GM21381 (cell line): ENCODE measurements around the gene FHIT.

ENCODE experiments used
- ATAC-seq: cut with Tn5 transposase; IDR thresholded peaks from one replicate; pipeline ENCODE4 v1.9.1; 2021; ENCODE audit warnings: mild to moderate bottlenecking, moderate library complexity; ENCODE audit not compliant: unreplicated experiment

Gene FHIT

DNA sequence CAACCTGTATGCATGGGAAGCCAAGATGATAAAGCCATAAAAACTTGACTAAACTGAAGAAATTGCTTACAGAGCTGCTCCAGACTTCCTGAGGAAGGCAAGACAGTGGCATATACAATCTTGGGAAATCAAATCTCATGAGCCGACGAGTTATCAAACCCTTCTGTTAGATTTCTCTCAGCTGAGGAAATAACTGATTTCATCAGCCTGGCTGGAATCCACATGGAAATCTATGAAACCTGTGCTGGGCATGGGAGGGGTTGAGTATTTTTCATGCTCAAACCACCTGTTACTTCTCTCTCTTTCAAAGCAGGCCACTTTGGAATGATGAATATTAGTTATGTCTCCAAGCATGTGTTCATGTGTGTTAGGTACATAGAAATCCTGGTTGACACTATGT, 727.7 kb downstream of the FHIT start:
- ATAC-seq: no peak

DNA sequence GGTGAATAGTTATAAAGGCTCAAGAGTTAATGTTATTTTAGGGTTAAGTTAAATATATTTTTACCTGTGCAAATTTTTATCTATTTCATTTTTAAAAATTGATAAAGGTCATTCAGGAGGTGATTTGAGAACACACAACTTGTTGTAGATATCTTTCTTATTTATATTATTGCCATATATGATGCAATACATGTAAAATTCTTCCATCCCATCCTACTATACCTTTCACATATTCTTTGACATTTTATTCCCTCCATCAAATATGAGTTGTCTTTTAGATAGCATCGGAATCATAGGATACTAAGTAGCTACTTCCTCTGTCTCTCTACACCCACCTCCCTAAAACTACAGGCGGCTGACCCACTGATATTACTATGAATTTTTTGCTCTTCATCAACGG, 734.1 kb downstream of the FHIT start:
- ATAC-seq: no peak

DNA sequence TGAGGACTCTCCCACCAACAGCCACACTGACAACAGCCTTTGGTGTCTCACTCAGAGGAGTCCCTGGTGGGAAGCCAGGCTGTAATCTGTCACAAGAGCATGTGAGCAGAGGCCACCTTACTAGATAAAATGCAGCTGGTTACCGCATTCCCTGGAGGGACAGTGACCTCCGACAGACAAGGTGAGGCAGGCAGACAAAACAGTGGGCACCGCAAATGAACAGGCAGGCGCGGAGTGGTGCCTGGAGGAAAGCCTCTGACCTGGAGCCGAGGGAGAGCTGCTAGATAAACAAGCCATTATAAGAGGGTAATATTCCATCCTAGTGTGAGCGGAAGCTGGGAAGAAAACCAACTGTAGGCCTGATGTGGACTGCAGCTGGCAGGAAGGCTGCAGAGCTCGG, 736.4 kb downstream of the FHIT start:
- no peak for ATAC-seq

DNA sequence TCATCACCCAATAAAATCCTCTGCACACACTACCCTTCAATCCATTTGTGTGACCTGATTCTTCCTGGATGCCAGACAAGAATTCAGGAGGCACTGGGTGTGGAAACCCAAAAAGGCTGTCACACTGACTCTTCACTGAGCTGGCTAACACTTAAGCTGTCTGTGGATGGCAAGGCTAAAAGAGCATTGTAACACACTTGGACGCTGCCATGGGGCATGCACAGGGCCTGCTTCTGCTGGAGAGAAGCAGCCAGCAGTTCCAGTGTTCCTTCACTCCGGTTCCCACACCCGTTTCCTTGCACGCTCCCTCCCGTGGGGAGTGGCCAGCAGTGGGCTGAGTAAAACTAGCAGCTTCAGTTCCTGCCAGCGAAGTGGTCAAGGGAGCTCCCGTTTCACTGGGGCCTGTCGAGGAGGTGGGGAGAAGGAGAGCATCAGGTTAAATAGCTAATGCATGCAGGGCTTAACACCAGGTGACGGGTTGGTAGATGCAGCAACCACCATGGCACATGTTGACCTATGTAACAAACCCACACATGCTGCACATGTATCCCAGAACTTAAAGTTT, 737.1 kb downstream of the FHIT start:
- no peak for ATAC-seq

DNA sequence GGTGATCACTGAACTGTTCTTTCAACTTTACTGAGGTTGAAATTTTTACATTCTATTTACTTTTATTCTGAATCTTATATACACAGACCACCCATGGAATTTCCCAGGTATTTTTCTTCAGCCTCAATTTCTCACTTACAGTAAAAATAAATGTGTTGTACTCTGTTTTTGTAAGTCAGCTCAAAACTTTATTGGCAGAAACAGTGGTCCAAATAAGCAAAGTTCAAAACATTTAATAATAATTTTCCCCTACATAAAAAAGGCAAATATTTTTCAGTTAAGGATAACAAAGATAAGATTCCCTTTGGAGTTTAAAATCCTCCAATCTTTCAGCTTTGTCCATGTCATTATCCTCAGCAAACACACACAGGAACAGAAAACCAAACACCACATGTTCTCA, 738.0 kb downstream of the FHIT start:
- ATAC-seq: no peak

DNA sequence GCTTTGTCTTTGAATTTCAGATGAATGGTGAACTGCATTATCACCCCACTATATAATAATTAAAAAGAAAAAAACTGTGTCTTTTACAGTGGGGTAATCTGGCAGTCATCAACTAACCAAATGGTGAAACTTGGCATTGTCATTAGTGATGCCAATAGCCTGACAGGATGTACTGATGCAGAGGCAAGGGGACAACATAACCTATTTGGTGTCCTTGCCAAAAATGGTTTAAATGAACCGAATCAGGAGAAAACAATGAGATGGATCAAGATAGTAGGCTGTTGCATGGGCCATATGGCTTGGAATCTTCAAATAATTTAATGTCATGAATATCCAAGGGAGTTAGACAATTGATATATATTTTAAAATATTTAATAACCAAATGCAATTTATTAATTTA, 738.7 kb downstream of the FHIT start:
- ATAC-seq: no peak

DNA sequence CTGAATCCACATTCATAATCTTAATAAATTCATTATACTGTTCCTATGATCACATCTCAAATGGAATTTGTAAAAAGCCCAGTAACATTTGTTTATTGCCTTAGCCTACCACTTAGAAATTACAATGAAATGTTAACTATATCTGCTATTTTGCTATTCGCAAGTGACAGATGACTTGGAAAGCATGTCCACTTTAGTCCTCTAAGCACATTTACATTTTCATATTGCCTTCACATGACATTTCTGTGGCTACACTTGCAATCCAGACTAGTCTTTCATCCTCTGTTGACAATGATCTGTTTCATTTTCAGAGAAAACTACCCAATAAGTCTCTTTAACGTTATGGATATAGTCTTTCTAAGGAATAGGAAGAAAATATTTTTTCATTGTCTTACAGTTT, 741.8 kb downstream of the FHIT start:
- no peak for ATAC-seq

DNA sequence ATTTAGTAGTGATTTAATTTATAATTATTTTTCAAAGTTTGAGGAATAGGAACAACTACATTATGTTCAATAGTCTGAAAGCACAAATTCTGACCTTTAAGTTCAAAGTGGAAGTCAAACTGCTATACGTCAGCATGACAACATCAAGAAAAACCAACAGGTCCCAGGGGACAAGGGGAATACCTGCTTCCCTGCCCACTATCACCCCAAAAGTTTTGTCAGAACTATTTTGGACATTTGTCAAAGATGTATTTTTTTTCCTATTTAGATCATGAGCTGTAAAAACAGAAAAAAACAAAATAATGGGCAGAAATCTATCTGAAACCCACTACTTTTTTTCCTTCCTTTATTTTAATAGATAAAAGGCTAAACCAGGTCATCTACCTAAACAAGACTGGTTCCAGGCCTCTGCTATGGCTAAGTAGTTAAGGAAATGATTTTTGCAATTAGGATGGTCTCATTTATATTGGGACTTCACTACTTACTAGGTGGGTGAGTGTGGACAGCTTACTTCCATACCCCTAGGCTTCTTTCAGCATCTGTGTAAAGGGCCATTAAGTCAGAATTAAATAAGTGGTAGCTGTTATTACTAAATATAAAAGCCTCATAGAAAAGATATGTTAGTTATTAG, 746.3 kb downstream of the FHIT start:
- no peak for ATAC-seq

DNA sequence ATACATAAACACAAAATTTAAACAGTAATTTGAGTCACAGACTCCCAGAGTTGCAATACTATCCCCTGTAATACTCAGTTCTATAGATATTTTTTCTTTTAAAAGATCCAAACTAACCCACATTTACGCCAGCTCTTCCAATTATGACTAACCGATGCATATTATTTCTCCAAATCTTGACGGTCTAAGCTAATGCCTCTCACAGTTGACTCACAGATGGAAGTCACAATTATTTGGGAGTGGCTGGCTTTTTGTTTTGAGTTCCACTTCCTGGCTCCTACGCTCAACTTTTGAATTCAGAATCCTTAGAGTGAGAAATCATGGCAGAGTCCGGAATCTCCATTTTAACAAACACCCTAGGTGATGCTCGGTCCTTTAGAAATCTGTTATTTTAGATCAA, 749.9 kb downstream of the FHIT start:
- no peak for ATAC-seq

DNA sequence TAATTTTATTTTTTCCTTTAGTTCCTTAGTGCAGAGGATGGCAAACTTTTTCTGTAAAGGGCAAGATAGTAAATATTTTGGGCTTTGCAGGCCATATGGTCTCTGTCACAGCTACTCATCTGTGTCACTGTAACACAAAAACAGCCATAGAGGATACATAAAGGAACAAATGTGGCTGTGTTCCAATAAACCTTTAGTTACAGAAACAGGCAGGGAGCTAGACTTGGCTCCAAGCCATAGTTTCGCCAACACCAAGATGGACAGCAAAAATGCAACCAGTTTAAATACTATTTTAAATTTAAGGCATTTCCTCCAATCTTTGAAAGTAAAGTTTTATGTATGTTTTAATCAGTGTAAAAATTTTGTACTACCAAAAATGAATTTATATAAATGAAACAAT, 753.4 kb downstream of the FHIT start:
- no peak for ATAC-seq

DNA sequence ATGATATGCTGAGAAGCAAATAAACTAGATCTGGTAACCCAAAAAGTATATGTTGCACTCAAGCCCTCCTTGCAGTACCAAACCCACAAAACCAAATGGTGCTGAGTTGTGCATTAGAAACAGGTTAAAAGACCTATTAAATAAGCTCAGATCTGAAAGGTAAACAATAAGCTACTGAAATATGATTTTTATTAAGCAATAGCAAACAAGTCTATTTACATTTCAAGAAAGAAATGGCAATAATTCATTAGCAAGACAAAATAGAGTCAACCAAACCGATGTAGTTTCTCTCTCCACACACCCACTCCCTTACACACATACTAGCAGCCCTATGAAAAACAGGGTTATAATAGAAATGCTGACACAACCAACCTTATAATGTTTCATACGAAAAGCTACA, 760.3 kb downstream of the FHIT start:
- ATAC-seq: no peak

DNA sequence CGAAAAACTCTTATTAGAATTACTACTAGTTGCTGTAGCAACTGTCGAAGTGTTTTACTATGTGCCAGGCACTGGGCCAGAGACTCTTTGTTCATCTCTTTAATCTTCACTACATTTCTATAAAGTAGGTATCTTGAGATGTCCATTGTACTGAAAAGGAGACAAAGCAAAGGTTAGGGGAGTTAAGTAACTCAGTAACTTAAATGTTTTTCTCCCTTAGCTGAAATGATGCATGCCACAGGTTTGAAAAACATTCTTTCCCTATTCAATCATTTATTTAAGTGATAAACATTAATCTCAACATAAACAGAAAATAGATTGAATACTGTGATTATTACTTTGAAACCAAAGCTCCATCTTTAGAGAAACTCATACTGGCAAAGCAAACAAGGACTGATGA, 776.2 kb downstream of the FHIT start:
- no peak for ATAC-seq

DNA sequence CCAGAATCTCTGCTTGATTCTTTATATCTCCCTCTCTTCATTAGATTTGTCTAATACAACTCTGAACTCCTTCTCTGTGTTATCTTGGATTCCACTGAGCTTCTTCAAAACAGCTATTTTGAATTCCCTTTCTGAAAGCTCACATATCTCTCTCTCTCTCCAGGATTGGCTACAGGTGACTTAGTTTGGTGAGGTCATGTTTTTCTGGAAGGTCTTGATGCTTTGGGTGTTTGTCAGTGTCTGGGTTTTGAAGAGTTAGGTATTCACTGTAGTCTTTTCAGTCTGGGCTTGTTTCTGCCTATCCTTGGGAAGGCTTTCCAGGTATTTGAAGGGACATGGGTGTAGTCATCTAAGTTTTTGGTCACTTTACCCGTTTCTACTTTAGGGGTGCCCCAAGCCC, 781.8 kb downstream of the FHIT start:
- no peak for ATAC-seq

DNA sequence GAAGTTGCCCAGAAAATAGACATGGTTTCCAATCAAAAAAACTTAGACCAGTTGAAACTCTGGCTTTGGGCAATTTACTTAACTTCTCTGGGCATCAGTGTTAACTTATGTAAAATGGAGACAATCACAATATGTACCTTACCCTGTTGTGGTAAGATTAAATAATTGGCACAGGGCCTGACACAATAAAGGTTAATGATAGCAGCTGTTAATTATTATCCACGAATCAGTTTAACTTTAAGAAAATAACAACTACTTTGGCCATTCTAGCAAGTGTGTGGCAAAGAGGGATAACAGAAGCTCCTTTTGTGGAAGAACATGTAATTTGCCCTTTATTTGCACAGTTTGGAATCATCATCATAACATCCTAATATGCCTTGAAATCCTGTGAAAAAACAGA, 787.6 kb downstream of the FHIT start:
- ATAC-seq: no peak

DNA sequence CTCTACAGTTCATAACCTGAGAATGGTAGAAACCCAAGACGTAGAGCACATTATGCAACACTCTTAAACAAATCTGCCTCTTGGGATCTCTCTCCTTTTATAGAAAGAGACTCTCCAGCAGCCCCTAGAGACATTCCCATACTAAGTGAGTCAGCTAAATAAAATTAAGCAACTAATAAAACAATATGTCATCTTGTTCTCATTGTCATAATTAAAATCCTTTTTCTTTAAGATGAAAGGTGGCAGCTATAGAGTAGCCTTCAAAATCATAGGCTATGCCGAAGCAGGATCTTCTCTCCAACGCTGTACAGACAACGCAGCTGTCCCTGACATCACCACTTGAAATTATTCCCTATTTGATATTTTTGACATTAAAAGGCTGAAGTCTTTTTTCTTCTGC, 790.0 kb downstream of the FHIT start:
- ATAC-seq: no peak

DNA sequence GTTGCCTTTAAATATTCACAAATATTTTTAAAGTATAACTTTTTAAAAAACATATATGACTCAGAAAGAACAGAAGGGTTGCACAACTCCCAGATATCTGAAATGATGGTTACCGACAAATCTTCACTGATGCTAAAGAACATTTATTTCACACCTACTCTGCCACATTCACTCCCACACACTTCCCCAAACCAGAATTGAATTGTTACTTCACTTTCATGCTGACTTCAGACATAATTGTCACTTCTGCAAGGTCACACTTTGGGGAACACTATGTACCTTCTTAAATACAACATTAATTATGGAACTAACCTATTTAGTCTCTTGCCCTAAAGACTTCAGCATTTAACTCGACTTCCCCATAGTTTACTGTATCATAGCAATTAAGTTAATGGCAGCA, 795.1 kb downstream of the FHIT start:
- ATAC-seq: no peak

DNA sequence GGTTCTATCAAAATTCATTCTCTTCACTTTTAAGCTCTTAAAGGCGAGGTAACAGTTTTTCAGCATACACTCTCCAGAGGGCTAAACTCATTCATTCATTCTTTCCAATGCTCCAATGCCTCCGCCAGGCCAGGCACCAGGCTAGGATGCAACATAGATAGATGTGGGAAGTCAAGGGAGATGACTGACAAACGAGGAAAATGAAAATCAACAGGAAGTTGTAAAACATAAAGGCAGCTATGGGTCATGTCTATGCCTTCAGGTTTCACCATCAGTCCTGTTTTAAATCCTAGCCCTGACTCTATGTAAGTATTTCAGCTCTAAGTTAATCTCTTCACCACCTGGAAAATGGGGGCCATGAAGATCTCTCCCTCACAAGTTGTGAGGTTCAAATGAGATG, 797.9 kb downstream of the FHIT start:
- no peak for ATAC-seq

DNA sequence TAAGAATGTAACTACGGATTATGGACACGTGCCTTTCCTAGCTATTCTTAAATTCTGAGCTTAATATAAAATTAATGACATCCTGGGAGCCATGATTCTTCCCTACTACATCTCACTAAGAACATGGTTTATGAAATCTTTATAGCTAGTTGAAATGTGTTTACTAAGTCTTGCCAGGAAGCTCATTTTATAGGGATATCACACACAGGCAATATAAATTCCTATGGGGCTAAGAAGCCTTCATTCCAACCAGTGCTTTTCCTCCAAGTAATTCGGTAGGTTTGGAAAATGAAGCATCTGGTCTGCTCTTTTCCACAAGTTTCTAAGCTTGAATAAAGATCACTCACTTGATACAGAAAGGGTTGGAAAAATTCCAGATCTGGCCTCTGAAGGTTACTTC, 802.6 kb downstream of the FHIT start:
- ATAC-seq: no peak

DNA sequence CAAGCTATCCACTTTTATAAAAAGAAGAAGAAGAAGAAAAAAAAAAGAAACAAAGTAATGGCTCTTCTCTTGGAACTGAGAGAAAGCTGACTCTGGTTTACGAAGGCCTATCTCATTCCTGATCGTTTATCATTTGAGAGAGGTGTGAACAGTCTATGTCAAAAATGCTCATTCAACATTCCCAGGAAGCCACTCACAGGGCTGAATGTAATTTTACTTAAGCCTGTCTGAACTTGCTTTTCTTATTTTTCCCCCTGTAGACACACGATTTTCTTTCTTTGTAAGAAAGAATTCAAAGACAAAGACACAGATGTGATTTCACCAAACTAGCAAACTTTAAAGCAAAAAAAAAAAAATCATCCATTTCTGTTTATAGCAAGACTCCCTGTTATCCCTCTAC, 805.8 kb downstream of the FHIT start:
- ATAC-seq: no peak

DNA sequence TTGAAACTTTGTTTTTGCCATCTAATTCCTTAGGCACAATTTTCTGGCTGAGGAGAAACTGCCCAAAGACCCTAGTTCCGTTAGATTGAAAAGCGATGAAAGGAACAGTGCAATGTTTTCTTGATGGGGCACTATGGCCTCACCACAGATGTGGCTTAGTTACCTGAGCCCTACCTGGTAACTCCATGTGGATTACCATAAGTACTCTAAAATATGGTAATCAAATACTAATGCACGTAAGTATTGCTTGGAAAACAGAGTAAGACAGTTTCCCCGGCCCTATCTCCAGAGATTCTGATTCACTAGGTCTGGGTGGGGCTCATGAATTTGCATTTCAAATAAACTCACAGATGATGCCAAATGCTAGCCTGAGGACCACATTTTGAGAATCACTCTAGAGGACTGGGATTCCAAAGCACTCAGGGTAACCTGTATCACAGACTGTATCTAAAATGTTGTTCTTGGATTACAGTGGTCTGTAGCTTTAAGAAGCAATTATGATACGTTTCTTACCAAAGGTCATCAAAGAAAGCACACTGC, 806.3 kb downstream of the FHIT start:
- no peak for ATAC-seq

DNA sequence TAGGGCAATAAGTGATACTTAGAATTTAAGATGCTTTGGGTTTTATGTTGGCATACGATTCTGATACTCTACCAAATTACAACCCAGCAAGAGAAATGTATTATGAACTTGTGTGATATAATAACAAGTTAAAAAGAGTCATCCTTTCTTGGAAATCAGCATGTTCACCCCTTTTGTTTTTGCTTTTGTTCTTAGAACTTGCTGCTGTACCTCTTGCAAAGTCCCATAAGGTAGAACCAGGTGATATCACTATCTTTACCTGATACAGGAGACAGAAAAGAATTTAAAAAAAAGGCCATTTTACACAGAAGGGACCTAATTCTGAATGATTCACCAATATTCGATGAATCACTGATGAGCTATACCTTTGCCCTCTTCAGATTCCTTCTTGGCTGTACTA, 810.4 kb downstream of the FHIT start:
- no peak for ATAC-seq

DNA sequence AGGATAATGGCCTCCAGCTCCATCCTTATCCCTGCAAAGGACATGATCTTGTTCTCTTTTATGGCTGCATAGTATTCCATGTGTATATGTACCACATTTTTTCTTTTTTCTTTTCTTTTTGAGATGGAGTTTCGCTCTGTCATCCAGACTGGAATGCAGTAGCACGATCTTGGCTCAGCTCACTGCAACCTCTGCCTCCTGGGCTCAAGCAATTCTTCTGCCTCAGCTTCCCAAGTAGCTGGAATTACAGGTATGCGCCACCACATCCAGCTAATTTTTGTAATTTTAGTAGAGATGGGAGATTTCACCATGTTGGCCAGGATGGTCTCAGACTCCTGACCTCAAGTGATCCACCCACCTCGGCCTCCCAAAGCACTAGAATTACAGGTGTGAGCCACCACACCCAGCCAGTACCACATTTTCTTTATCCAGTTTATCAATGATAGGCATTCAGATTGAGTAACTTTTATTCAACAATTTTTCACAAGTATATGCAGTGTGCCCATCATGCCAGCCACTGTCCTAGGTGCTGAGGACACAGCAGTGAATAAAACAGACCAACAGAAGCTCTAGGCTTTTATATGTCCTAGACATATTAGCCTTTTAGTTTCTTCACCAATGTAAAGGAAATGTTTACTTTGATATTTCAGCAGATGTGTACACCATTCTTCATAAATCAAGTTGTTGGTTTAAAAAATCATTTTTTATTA, 815.2 kb downstream of the FHIT start:
- ATAC-seq: no peak
